ENCODE data around the gene ABCC12.

- TF ChIP-seq, protein P1, sequence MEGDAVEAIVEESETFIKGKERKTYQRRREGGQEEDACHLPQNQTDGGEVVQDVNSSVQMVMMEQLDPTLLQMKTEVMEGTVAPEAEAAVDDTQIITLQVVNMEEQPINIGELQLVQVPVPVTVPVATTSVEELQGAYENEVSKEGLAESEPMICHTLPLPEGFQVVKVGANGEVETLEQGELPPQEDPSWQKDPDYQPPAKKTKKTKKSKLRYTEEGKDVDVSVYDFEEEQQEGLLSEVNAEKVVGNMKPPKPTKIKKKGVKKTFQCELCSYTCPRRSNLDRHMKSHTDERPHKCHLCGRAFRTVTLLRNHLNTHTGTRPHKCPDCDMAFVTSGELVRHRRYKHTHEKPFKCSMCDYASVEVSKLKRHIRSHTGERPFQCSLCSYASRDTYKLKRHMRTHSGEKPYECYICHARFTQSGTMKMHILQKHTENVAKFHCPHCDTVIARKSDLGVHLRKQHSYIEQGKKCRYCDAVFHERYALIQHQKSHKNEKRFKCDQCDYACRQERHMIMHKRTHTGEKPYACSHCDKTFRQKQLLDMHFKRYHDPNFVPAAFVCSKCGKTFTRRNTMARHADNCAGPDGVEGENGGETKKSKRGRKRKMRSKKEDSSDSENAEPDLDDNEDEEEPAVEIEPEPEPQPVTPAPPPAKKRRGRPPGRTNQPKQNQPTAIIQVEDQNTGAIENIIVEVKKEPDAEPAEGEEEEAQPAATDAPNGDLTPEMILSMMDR (IDR thresholded peaks at IDR 0.05) = no peak
- TF ChIP-seq EZH2 (IDR thresholded peaks at IDR 0.05; ENCODE audit: borderline replicate concordance, insufficient read depth, low read depth, low read length, poor library complexity, severe bottlenecking) = no peak
Measured at GRCh38 chr16:48114410-48114809, 41.4 kb downstream of the ABCC12 start.
